Left kidney (tissue), 2 donors: ENCODE measurements around the gene SYNPO. TPM values are rescaled to one million over a fixed set of nuclear protein-coding genes. Genes with fewer than 3 reads are reported as not detected.

Experiments
- DNase-seq: peaks from one replicate; pipeline ENCODE4 v3.0.0-alpha.2; 2013
- polyA plus RNA-seq: library from polyadenylated mRNA; unstranded; fragments of 120-200 nt; gene quantifications from one replicate; pipeline ENCODE4 v1.2.1, GENCODE V29; 2013; ENCODE audit not compliant: insufficient read length

SYNPO gene
- polyA plus RNA-seq, 1 donor, result 85.9 TPM

- no peak for DNase-seq
Observed at GRCh38 chr5:150623152-150623877, 17.1 kb upstream of the SYNPO start.

- DNase-seq, result no peak
Observed at GRCh38 chr5:150623878-150624216, 16.6 kb upstream of the SYNPO start.

- no peak for DNase-seq
Observed at GRCh38 chr5:150624334-150625163, 15.9 kb upstream of the SYNPO start.

- DNase-seq, result no peak
Observed at GRCh38 chr5:150625164-150625535, 15.3 kb upstream of the SYNPO start.

- no peak for DNase-seq
Observed at GRCh38 chr5:150625831-150626746, 14.4 kb upstream of the SYNPO start.

- no peak for DNase-seq
Observed at GRCh38 chr5:150626853-150627276, 13.6 kb upstream of the SYNPO start.

GRCh38 chr5:150627731-150628545 lies 12.5 kb upstream of the SYNPO start:
- no peak for DNase-seq

GRCh38 chr5:150628936-150629485 lies 11.4 kb upstream of the SYNPO start:
- no peak for DNase-seq

- DNase-seq, result no peak
Observed at GRCh38 chr5:150630016-150630415, 10.4 kb upstream of the SYNPO start.

GRCh38 chr5:150630461-150631325 lies 9.8 kb upstream of the SYNPO start:
- no peak for DNase-seq

GRCh38 chr5:150631326-150631701 lies 9.1 kb upstream of the SYNPO start:
- DNase-seq, result no peak

- DNase-seq, result no peak
Observed at GRCh38 chr5:150632305-150633160, 7.9 kb upstream of the SYNPO start.

- no peak for DNase-seq
Observed at GRCh38 chr5:150633429-150633828, 7.0 kb upstream of the SYNPO start.

- no peak for DNase-seq
Observed at GRCh38 chr5:150636391-150637244, 3.8 kb upstream of the SYNPO start.

GRCh38 chr5:150637245-150638052 lies 3.0 kb upstream of the SYNPO start:
- no peak for DNase-seq

- no peak for DNase-seq
Observed at GRCh38 chr5:150638053-150638444, 2.4 kb upstream of the SYNPO start.
